ENCODE measurements around the gene THEMIS2.
A peak's percentile ranks its signal among the peaks of the same experiment; 100 is the strongest.

The THEMIS2 gene

DNA sequence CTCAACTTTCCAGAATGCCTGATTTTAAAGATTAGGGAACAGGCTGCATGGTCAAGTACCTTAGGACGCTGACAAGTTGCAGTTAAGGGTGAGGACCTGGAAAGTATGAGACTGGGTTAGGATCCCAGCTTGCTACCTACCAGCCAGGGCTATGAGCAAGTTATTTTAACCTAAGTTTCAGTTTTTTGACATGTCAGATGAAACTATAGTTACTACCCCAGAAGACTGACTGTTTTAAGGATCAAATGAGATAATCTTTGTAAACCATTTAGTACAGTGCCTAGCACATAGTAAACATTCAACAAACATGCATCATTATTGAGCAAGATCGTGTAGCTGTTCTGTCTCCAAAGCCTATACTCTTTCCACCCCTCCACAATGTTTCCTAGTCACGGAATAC is 14.4 kb downstream of the THEMIS2 start:
- no peak for DNase-seq

DNA sequence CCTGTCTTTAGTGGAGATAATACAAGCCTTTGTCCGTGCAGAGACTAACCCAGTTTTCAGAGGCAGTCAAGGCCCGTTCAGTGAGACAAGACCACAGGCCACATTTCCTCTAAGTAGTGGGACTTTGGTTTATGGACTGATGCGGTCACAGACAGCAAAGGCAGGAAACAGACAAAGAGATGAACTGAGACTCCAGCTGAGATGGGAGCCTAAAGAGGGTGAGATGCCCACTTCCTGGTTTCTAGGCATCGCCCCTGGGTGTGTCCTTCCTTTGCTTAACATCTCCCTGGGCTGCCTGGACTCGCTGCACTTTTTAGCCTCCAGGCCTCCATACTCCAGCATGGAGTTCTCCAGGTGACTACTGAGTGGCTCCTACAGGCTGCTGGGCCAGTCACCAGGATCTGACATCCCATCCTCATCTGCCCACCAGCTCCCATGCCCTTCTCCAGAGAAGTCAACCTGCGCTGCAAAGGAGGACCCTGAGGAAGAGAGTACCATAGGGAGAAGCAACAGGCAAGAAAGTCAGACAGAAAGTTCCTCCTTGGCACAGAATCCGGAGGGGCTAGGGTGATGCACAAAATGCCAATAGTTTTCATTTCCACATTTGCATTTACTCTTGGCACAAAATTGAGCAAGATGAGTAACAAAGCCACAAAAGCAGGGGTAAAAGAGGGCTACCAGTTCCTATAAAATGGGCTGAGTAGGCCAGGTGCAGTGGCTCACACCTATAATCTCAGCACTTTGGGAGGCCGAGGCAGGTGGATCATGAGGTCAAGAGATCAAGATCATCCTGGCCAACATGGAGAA is 15.1 kb downstream of the THEMIS2 start:
- DNase-seq: no peak

DNA sequence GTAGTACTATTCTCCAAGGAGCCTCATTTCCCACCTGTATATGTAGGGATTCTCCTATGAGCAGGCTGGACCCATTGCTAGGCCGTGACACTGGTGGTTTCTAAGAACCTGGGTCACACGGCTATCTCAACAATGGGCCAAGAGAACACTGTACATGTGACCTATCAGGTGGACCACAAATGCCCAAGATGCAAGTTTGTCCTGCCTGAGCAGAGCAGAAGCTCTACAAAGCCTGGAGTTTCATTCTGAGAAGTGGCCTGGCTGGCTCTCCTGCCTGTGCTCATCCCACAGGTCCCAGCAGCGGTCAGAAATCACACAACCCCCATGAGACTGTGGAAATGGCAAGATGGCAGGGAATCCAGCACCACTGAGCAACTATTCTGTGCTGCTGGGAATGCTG is 17.2 kb downstream of the THEMIS2 start:
- DNase-seq: no peak

DNA sequence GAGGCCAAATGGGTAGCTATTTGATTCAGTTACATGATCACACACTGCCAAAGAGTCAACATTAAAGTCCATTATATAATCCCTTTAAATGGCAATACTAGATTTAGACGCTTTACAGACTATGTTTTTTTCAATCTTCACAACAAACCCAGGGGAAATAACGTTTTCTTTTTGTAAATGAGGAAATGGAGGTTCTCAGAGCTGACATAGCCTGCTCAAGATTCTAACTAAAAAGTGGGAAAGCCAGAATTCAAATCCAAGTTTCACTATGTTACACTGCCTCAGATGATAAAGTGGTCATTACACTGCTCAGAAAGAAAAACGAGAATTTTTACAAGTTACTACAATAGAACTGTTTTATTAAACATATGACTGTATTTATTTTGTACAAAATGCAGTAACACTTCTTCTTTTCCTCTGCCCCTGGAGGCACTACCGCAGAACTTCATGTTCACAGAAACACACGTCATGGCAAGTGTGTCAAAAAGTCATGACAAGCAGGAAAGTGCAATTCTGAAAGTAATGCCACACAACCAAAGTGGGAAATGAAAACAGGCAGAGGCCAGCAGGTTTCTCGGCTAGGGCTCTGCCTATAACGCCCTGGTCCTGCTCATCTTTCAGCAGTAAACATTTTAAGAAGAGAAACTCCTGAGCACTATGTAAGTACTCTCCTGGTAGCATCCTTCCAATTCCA is 19.0 kb downstream of the THEMIS2 start:
- no peak for DNase-seq

DNA sequence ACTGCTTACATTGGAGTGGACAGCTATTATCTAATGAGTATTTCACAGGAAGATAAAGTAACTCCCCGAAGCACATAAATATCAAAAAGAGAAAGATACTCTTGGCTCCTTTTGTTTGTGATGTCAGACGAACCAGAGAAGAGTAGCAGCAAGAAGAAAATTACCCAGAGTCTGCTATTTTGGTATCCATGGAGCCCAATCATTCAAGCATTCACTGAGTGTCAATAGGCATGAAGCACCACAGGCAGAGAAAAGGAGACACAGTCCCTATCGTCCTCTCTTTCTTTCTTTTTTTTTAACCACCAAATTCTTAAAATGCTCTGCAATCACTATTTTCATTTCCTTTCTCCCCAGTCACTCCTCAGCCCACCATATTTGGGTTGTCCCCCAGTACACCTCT is 22.2 kb downstream of the THEMIS2 start:
- no peak for DNase-seq

DNA sequence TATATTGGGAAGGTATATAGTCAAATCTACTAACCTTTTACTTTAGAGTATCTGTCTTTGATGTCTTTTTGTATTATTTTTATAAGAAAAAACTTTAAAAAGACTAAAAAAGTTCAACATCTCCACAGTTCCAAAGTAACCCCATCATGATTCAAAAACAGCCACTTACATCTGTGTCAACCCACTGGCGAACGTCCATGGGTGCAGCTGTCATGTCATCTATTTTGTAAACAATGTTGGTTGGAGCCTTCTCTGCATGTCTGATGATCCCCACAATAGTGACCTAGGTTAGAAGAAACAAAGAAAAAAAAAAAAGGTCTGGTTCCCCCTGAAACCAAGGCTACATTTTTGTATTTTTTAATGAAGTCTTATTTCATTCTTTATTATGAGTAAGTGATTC is 34.4 kb downstream of the THEMIS2 start:
- DNase-seq: no peak

DNA sequence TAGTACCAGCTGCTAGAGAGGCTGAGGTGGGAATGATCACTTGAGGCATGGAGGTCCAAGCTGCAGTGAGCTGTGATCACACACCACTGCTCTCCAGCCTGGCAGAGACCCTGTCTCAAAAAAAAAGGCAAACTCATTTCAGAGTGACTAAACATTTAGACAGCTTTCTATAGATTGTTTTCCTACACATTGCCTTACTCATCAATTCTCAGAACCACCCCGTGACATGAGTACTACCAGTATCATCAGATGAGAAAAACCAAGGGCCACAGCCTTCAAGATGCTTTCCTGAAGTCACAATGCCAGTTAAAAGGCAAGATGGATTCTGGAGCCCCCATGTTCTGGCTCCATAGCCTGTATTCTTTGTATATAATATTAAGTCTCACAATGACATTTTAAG is 40.1 kb downstream of the THEMIS2 start:
- no peak for DNase-seq

DNA sequence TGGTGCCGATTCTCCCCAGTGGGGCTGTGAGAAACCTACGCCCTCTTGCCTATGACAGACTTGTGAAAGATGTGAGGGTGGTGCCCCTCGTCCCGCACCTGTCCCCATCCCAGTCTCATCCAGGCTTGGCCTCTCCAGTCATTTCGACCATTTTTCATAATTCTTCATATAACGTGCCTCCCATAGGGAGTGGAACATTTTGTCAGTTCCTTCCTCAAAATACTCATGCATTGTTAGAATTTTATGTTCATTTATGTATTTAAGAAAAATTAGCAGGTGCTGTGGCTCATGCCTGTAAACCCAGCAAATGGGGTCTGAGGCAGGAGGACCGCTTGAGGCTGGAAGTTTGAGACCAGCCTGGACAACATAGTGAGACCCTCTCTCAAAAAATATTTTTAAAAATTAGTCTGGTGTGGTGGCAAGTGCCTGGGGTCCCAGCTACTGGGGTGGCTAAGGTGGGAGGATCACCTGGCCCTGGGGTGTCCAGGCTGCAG is 42.8 kb downstream of the THEMIS2 start:
- no peak for DNase-seq

DNA sequence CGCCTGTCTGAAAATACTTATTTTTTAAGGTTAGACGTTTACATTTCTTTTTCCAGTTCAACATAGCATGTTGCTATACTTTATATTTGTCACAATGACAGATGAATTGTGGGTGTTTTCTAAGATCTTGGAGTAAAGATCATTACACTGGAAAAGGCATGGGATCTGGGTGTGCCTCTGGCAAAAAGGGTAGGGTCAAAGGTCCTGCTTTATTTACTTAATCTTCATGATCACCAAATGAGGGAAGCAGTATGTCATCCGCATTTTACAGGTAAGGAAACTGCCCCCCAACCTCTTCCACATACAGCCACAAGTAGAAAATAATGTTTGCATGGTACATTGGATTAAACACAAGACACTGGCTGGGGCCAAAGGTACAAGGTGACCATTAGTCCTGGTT is 49.9 kb downstream of the THEMIS2 start:
- no peak for DNase-seq

DNA sequence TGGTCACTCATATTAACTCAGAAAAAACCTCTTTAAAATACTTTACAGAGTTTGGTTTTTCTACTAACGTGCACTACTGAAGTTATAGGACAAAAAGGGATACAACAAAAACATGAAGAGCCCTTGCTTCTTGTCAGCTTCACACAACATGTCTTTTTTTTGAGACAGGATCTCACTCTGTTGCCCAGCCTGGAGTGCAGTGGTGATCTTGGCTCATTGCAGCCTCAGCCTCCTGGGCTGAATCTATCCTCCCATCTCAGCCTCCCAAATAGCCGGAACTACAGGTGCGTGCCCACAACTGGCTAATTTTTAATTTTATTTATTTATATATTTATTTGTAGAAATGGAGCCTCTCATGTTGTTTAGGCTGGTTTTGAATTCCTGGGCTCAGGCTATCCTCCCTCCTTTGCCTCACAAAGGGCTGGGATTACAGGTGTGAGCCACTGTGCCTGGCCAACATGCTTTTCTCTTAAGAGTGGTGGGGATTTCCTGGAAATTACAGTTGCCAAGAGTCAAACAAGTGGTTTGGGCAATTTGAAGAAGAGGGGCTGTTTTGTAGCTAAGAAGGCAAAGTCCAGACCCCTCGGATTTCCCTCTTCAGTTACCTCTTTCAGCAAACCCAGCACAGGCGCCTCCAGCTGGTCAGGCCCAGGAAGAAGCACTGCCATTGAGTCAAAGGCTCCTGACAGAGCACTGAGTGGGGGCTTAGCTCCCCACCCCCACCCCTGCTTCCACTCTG is 56.0 kb downstream of the THEMIS2 start:
- DNase-seq: no peak

DNA sequence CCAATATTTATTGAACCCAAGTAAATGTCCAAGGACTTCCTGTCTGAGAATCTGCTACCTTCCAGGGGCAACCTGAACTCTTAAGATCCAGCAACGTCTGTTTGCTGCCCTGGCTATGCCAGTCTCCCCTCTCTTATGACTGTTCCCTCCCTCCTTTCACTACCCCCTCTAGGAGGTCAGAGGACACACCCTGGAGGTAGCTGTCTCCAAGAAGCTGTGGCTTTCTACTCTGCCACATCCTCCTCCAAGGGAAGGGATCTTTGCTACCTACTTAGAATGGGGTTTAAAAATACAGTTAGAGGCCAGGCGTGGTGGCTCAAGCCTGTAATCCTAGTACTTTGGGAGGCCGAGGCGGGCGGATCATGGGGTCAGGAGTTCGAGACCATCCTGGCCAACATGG is 58.8 kb downstream of the THEMIS2 start:
- DNase-seq: no peak

DNA sequence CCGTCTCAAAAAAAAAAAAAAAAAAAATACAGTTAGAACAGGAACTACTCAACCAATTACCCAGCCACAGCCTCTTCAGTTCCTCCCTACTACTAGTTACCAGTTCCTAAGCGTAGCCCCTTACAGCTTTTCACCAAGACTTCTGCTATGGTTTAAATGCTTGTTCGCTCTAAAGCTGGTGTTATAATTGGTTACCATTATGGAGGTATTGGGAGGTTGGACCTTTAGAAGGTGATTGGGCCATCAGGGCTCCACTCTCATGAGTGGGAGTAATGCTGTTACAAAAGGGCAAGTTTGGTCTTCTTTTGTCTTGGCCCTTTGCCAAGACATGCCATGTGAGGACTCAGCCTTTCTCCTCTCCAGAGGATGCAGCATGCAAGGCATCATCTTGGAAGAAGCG is 59.4 kb downstream of the THEMIS2 start:
- DNase-seq: no peak

DNA sequence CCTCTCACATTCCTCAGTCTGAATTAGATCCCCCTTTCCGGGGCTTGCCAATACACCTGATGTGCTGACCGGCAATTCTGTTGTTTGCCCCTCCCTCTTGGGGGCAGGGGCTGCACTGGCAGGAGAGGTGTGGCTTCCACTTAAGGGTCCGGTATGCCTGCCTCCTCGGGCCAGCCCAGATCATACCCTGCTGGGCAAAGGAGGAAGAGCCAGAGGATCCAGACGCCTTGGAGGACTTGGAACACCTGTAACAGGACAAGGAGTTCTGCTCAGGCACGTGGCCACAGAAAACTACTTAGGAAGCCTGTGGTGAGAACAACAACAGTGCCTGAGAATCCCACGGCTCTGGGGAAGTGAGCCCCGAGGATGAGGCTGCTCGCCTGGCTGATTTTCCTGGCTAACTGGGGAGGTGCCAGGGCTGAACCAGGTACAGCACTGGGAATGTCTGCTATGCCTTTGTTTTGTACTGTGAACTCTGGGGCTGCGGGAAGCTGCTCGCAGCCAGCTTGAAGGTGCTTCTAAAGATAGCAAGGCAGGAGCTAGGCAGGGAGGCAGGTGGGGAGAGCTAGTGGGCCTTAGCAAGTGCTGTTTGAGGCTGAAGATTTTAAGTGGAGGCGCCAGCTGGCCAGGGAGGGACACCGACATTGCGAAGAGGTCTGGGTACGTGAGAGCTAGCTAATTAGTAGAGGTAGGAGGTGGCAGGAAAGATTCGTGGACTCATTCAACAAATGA is 62.6 kb downstream of the THEMIS2 start, which contains the start of gene SMPDL3B:
SMPDL3B (plus strand) TSS at position 183 of the 732 bp plus-strand sequence; CDS start at position 367, 184 bp downstream.
- peak; percentile 62 for DNase-seq

DNA sequence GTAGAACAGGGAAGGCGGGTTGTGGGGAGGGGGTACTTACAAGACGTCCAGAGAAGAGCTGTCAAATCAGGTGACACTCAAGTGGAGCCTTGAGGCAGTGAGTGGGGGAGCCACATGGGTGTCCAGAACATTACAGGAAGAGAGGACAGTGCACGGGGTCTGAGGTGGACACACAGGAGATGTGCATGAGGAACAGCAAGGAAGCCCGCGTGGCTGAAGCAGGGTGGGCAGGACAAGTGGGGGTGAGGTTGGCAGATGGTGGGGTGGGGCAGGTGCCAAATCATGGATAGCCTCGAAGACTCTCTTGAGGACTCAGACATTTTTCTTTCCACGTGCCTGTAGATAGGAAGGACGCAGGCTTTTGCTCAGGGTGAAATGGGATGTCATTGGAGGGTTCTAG is 63.4 kb downstream of the THEMIS2 start:
- DNase-seq: no peak

Measured in 8988T (cell line).